HG03095 (cell line): ENCODE results near the gene PGPEP1.
"Not testable (repeated sequence)": the region's sequence is repeated elsewhere in the genome, so short reads cannot be mapped to it uniquely, and the experiment has no call there.

Experiments used
- ATAC-seq: cut with Tn5 transposase; IDR thresholded peaks from one replicate; pipeline ENCODE4 v1.9.1; 2021; ENCODE audit warnings: moderate library complexity; ENCODE audit not compliant: unreplicated experiment

PGPEP1 gene

DNA sequence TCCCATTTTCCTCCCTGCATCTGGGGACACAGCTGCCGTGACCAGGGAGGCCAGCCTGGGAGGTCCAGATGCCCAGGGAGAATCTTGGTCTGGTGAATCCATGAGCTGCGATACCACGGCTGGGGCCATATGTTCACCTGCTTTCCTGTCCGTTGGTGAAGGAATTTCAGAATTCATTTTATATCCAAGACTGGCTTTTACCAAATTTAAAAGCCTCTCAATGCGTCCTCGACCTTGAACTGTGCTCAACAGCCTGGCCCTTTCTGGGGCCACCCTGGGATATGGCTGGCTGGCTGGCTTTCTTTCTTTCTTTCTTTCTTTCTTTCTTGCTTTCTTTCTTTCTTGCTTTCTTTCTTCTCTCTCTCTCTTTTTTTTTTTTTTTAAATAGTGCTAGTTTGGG lies 23.4 kb downstream of the PGPEP1 start:
- no peak for ATAC-seq

- not testable (repeated sequence) for ATAC-seq
These were observed 24.0 kb downstream of the PGPEP1 start for GRCh38 chr19:18364277-18364825.

- ATAC-seq = no peak
These were observed 24.6 kb downstream of the PGPEP1 start for GRCh38 chr19:18364826-18365528.

DNA sequence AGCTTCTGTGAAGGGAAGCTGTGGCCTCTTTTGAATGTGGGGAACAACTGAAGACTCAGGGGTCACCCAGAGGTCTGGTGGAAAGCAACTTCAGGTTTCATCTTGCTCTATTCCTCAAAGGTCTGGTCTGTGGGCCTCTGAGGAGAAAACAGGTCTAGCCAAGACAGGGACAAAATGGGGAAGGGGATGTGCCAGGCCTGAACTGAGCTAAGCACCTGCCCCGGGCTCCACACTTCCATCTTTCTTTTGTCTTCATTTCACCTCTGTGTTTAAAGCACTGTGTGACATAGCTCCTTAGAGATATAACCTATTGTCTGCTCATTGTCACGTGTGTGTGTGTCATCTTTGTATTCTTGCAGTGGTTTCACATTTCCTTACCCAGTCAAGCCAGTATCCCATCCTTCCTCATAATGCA lies 25.6 kb downstream of the PGPEP1 start:
- no peak for ATAC-seq

GRCh38 chr19:18368504-18369222 lies 28.3 kb downstream of the PGPEP1 start:
- no peak for ATAC-seq

GRCh38 chr19:18373407-18373891 lies 33.1 kb downstream of the PGPEP1 start:
- ATAC-seq = no peak

GRCh38 chr19:18373892-18374629 lies 33.7 kb downstream of the PGPEP1 start:
- ATAC-seq = peak; percentile 80

DNA sequence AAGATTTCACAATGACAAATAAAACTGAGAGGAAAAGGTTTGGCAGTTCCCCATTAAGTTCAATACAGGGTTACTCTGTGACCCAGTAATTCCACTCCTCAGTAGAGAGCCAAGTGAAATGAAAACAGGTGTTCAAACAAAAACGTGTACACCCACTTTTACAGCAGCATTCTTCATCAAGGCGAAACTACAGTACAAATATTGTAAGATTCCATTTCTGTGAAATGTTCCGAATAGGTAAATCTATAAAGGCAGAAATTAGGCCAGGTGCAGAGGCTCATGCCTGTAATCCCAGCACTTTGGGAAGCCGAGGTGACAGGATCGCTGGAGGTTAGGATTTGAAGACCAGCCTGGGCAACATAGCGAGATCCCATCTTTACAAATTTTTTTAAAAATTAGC lies 36.6 kb downstream of the PGPEP1 start:
- no peak for ATAC-seq

DNA sequence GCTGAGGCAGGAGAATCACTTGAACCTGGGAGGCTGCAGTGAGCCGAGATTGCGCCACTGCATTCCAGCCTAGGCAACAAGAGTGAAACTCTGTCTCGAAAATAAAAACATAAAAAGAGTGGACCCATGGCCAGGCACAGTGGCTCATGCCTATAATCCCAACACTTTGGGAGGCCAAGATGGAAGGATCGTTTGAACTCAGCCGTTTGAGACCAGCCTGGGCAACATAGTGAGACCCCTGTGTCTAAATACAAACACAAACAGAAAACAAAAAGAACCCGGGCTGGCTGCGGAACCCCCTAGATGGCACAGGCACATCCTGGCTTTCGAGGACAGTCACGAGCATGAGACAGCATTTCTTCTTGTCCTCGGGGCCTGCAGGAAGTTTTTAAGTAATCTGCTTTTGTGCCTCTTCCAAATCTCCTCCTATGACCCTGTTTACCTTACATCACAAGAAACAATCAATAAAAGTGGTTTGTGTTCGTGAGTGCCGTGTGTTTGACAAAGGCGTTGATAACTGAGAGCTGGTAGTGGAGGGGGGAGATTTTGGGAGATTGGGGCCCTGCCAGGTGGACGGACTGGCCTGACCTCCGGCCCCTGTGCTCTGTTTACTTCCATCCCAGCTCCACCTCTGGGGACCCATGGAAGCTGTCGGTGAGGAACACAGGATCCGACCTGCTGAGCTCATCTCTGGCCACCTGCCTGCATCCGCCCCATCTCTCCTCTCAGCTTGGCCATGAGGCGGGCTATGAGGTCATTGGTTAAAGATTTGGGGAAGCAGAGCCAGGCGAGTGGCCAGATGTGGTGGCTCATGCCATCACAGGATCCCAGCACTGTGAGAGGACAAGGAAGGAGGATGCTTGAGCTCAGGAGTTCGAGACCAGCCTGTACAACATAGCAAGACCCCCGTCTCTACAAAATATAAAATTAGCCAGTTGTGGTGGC lies 39.7 kb downstream of the PGPEP1 start:
- ATAC-seq = no peak

DNA sequence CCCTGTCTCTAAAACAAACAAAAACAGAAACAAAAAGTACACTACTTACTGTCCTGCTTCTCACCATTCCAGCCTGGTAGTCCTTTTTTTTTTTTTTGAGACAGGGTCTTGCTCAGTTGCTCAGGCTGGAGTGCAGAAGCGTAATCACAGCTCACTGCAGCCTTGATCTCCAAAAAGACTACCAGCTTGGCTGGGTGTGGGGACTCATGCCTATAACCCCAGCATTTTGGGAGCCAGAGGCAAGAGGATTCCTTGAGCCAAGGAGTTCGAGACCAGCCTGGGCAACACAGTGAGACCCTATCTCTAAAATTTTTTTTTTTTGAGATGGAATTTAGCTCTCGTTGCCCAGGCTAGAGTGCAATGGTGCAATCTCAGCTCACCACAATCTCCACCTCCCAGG lies 40.4 kb downstream of the PGPEP1 start:
- no peak for ATAC-seq

DNA sequence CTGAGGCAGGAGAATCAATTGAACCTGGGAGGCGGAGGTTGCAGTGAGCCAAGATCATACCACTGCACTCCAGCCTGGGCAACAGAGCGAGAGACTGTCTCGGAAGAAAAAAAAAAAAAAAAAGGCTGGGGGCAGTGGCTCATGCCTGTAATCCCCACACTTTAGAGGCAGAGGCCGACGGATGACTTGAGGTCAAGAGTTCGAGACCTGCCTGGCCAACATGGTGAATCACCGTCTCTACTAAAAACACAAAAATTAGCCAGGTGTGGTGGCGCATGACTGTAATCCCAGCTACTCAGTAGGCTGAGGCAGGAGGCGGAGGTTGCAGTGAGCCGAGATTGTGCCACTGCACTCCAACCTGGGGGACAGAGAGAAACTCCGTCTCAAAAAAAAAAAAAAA lies 43.2 kb downstream of the PGPEP1 start:
- ATAC-seq = not testable (repeated sequence)

GRCh38 chr19:18384775-18385174 lies 44.4 kb downstream of the PGPEP1 start:
- no peak for ATAC-seq

GRCh38 chr19:18385359-18385674 lies 44.9 kb downstream of the PGPEP1 start:
- no peak for ATAC-seq

GRCh38 chr19:18385675-18386542 lies 45.5 kb downstream of the PGPEP1 start, which contains the start of gene GDF15:
Gene GDF15, plus strand, starts transcription at chr19:18386158. Its CDS starts 32 bp downstream, at chr19:18386190.
- ATAC-seq = no peak

GRCh38 chr19:18386543-18387271 lies 46.3 kb downstream of the PGPEP1 start:
- no peak for ATAC-seq

- ATAC-seq = peak; percentile 43
These were observed 47.9 kb downstream of the PGPEP1 start for GRCh38 chr19:18388100-18388959.

DNA sequence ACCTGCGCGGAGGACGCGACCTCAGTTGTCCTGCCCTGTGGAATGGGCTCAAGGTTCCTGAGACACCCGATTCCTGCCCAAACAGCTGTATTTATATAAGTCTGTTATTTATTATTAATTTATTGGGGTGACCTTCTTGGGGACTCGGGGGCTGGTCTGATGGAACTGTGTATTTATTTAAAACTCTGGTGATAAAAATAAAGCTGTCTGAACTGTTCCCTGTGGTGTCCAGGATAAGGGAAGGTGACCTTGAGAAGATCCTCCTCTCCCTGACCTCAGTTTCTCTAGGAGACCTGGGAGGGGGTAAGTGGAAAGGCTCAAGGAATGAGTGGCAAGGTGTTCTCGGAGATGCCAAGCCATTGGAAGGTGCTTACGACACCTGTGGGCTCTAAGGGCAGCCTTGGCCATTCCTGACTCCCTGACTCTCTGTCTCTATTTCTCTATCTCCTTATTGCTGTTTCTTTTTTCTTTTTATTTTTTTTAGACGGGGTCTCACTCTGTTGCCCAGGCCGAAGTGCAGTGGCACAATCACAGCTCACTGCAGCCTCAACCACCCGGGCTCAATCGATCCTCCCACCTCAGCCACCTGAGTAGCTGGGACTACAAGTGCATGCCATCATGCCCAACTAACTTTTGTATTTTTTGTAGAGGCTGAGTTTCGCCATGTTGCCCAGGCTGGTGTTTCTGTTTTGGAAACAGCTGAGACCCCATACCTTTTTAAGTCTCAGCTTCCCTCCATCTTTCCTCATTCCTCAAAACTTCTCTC lies 48.7 kb downstream of the PGPEP1 start:
- ATAC-seq = peak; percentile 8
